SKM-1 treated with dmso at 0.1 percent for 144 hours (cell line): ENCODE data around the gene MSANTD2.

Experiments
- DNase-seq: peaks from one replicate; lab custom pipeline; 2025; ENCODE audit not compliant: unreplicated experiment; lab: John Stamatoyannopoulos, UW

Gene MSANTD2

DNA sequence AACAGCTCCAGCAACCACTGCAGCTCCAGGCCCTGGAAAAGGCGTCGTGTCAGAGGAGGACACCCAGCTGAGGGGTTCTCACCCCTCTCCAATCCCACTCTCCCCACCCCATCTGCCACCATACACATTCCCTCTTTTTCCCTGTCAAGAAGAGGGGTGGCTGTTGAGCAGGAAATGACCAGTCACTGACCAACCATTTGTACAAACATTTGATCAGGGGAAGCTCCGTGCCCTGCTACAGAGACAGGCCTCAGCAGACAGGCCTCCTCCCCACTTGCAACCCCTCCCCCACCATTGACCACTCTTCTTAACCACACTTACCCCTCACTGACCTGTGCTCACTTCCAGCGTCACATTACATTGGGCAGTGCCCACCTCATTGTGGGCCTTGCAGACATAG lies 45.9 kb downstream of the MSANTD2 start:
- DNase-seq, result no peak

DNA sequence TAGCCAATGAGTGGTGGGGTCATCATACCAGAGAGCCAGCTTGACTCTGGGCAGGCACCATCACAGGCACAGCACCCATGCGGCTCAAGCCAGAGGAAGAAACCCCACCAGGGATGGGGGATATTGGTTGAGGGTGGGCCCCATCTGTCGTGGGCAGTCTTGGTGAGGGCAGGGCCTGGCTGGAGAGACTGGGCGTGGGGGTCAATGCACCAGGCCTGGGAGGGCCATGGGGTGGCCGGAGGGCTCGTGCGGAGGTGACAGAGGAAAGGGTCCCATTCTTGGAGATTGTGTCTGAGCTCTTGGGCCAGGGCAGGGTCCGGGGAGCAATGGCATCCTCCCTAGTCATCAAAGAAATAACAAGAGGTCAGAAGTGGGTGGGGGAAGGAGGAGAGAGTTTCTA lies 46.6 kb downstream of the MSANTD2 start:
- no peak for DNase-seq

DNA sequence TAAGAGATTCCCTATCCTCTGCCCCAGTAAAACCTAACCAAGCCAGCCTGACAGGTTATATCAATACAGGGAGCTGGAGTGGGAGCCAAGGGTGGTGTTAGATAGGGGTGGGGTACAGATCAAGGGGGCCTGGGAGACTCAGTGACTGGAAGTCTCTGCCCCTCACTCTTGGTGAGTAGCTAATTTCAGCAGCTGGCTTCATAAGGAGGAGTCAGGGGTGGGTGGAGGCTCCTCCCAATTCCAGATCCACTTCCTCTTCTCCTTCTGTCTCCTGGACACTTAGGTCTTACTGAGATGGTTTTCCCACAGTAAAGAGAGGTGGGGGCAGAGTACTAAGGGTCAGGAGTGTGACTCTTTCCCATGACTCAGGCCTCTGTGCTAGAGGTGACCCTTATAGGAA lies 47.0 kb downstream of the MSANTD2 start:
- DNase-seq, result peak; percentile 38

DNA sequence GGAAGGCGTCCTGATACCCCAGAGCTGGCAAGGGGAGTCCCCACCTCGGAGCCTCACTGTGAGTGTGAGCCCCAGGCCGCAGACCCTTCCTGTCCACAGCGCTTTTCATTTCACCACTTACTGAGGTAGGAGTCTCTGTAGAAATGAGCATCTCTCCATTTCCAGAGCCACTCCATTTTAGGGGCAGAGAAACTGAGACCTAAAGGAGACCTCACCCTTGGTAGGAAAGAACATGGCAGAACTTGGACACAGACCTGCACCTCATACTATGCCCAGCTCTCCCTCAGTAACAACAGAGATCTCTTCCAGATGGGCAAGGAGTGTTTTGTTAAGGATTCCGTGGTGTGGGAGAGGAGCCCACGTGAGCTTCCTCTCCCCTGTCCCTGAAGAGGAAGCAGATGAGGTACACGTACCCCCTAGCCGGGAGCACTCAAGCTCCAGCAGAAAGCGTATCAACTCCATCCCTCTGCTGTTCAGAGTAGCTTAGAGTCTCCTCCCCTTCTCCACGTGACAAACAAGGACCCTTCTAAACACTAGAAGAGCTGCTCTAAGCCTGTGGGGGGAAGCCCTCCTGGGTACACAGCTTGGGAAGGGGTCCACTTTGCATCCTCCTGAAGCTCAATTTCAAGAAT lies 47.6 kb downstream of the MSANTD2 start:
- no peak for DNase-seq

DNA sequence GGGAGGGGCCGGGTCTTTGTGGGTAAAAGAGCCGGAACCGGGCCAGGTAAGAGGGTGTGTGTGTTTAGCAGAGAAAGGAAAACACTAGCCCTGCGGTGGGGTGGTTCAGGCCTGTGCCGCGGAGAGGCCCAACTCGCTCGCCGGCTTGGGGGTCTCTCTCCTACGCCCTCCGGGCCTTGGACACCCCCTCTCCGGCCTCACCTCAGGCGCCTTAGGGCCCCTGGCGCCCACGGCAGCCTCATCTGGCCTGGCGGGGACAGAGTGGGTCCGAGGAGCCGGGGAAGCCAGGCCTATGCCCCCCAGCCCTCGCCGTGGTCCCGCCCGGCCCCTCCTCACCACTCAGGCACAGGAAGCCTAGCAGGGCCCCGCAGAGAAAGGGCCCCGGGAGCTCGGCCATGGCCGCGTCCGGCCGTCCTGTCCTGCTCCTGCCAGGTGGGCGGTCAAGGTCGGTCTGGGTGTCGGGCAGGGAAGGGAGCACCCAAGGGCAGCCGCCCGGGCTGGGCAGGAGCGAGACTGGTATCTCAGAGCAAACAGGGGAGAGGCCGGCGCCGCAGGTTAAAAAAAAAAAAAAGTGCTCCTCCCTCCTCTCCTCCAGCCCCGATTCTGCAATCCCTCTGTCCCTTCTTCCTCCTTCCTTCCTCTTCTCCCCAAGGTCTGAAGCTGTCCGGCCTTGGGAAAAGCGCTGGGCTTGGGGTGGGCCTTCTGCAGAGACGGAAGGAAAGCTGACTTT lies 48.3 kb downstream of the MSANTD2 start, which contains the start of gene VSIG2:
Gene VSIG2 (minus strand): TSS at position 515 of the 730 bp plus-strand sequence. CDS start 118 bp downstream, at position 397.
- no peak for DNase-seq

DNA sequence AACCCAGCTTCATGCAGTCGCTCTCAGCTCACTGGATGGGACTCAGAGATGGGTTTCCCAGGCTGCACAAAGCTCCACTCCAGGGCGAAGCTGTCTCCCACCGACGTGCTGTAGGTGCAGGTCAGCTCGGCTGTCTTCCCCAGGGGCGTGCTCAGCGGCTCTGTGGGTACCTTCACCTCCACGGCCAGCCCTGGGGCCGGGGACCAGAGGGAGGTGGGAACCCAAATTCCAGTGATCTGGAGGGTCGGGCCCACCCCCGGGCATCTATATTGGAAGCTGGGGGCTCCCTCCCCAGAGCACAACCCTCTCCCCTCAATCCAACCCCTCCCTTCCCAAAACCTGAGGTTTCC lies 48.8 kb downstream of the MSANTD2 start:
- DNase-seq, result no peak

DNA sequence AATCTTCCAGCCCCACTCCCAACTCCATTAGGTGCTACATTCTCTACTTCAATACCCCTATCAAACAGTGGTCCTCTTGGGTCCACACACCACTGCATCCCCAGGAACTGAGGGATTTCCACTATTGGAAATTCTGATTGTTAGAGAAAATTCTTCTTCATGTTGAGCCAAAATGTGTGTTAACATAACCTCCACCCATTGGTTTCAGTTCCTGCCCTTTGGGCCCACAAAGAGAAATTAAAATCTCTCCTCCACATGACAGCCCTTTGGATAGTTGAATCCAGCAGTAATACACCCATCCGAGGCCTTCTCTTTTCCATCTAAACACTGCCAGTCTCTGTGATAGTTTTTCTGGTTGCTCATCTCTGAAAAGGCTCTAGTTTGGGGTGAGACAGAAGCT lies 50.3 kb downstream of the MSANTD2 start:
- DNase-seq, result no peak

DNA sequence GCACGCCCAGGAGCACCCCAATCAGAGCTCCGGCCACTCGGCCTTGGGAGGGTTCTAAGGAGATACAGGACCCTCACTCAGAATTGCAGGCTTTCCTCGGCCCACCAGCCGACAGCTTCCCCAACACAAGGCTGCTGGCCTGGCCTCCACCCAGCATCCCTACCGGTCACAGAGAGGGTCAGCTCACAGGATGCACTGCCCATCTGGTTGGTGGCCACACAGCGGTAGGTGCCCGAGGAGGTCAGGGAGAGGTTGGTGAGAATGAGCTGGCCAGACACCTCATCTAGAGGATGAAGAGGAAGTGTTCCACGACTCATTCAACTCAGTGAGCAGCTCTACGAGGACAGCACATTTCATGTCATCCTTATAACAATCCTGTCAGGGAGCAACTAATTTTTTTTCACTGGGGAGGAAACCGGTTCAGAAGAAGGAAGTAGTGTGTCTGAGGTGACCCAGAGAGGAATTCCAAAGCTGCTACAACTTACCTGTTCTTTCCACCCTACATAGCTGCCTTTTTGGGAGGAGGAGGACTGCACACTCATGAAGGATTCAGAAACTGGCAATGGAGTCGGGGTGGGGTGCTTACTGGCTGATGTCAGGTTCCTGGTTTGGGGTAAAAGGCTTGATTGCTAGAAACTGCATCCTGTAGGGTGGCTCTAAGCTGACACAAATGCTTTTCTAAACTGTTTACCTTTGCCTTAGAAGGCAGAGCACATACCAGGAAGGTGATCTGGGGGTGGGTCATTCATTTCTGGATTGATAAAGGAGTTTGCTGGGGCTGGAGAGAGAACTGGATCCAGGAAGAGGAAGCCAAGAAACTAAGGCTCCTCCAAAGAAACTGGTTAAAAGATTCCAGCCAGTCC lies 51.5 kb downstream of the MSANTD2 start:
- DNase-seq, result peak; percentile 26

DNA sequence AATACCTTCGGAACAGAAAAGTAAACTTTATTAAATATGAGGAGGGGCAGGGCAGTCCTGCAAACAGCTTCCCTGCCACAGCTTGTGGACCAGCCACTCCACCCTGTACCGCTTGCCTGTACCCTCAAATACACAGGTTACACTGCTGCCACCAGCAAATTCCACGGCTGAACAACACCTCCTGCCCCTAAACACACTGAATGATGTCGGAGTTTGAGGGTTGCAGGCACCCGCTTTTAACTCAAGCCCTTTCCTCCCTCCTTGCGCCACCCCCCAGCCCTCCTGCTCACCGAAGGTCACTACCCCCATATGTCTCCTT lies 52.1 kb downstream of the MSANTD2 start:
- no peak for DNase-seq

DNA sequence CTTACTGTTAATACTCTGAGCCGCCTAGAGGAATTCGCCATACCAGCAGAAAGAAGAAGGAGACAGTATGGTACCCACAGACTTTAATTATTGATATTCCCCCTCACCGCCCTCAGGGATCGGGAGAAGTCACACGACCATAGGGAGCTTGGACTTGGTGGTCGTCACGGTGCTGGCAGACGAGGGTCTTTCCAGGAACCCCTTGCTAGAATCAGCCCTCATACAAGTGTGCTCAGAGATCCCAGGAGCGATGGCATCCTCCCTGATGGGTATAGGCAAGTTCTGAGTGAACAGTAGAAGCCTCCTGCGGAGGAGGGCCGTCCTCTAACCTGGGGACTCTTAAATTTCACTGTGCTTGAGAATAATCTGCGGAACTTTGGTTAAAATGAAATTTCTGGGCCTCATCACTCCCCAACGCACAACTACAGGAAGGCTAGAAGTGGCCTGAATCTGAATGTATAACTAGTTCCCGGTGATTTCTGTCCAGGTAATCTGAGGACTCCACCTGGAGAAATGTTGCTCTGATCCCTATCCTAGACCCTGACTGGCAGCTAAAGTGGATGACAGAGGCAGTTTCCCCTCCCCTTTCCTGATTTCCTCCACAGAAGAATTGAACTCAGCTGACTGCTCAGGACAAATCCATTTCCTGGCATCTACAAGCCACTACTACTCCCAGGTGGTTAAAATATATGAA lies 52.7 kb downstream of the MSANTD2 start:
- no peak for DNase-seq

DNA sequence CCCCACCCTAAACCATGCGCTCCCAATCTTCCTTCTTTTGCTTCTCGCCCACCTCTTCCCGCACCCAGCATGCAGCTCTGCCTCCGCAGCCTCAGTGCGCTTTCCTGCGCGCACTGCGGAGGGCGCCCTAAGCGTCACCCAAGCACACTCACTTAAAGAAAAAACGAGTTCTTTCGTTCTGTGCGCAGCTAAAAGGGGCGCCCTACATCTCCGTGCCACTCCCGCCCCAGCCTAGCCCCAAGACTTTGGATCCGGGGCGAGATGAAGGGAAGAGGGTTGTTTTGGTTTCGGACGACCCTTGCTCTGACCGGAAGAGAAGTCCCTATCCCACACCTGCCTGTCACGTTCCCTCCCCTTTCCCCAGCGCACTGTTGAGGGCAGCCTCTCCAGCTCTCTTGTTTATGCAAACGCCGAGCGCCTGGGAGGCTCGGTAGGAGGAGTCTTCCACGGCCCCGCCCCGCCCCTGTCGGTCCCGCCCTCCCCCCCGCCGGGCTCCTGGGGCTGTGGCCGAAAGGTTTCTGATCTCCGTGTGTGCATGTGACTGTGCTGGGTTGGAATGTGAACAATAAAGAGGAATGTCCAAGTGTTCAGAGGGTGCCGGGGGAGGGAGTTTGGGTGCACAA lies 53.5 kb downstream of the MSANTD2 start:
- DNase-seq, result no peak

DNA sequence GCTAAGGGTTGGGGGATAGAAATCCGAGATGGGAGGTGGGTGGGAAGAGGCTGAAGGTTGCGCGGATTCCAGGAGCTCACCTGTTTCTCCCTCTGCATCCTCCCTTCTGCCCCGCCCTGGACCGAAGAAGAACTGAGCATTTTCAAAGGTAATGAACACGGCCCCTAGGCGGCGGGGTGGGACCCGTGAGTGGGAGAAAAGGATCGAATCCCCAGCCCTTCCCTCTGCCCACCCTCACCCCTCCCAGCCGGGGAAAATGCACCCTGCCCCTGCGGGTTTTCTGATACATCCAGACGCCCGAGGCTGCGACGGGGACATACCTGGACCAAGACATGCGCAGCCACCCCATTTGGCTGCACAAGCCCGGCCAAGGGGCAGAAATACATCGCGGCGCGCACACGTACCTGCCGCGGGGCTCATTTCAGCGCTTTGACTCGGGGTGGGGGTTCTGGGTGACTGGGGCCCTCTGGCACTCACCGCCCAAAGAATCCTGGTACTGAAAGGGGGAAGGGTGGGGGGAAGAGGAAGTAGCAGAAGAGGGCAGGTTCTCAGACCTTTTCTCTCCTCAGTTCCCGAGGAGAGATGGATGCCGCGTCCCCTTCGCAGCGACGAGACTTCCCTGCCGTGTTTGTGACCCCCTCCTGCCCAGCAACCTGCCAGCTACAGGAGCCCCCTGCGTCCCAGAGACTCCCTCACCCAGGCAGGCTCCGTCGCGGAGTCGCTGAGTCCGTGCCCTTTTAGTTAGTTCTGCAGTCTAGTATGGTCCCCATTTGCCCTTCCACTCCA lies 54.2 kb downstream of the MSANTD2 start:
- DNase-seq, result no peak

DNA sequence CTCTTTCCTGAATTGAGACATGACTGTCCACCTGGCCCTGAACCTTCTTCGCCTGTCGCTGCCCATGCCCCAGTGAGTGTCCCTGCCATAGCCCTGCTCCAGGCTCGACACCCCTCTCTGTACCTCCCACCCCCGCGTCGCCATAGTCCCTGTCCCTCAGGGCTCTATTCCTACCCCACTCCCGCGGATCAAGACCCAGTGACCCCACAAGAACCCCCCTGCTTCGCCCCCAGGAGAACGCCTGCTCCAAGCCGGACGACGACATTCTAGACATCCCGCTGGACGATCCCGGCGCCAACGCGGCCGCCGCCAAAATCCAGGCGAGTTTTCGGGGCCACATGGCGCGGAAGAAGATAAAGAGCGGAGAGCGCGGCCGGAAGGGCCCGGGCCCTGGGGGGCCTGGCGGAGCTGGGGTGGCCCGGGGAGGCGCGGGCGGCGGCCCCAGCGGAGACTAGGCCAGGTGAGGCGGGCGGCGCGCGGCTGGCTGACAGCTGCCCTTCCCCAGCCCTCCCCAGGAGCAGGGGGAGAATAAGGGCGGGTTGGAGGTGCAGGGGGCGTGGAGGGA lies 54.9 kb downstream of the MSANTD2 start:
- DNase-seq, result no peak

DNA sequence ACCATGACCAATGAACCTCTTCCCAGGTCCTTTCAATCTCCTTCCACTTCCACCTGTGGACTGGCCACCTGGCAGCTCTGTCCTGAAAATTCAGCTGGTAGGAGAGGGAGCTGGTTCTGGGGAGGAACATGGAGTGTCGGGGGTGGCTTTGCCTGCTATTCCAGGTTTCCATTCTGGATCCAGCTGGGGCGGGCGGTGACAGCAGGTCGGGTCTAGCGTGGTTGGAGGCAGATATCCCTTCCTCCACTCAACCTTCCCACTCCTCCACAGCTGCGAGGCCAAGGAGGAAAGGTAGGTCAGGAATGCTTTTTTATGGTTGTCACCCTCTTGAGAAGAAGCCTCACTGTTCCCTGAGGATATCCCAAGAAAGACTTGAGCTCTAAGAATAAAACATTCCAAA lies 57.2 kb downstream of the MSANTD2 start:
- no peak for DNase-seq

DNA sequence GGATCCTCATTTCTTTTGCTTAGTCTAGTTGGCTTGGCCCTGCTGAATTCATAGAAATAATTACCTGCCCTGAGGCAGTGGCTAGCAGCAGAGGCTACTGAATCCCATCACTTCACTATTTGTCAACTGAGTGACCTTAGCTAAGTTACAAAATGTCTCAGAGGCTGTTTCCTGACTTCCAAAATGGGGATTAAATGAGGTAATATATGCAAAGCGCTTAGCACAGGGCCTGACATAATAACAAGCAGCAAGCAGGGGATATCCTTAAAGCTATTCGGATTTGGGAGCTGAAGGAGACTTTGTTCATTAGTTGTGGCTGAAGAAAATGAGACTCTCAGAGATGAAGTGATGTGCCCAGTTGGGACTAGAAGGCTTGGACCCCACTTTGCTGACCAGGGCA lies 57.7 kb downstream of the MSANTD2 start:
- no peak for DNase-seq

DNA sequence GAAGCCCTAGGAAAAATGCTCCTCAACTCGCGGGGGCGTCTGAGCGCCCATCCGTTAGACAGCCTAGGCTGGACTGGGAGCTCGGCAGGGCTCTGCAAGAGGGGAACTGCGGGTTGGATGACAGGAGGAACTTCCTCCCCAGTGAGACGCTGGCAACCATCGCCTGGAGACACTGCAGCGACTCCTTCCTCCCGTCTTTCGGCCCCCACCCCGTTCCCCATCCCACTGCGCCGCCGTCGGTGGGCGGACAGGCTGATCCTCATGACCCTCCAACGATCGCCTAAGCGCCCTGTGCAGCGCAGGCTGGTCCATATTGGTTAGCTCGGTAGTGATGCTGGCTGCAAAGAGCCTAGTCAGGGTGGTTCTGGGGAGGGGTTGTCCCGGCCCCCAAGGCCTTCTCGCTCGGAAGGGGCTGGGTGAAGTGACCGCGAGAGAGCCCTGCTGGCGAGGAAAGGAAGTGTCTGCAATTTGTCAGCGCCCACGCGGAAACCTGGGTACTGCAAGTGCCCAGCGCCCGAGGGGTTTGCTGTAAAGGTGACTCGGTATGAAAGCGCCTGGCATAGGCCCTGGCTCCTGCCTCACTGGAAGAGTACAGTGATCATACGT lies 59.8 kb downstream of the MSANTD2 start:
- DNase-seq, result peak; percentile 80

DNA sequence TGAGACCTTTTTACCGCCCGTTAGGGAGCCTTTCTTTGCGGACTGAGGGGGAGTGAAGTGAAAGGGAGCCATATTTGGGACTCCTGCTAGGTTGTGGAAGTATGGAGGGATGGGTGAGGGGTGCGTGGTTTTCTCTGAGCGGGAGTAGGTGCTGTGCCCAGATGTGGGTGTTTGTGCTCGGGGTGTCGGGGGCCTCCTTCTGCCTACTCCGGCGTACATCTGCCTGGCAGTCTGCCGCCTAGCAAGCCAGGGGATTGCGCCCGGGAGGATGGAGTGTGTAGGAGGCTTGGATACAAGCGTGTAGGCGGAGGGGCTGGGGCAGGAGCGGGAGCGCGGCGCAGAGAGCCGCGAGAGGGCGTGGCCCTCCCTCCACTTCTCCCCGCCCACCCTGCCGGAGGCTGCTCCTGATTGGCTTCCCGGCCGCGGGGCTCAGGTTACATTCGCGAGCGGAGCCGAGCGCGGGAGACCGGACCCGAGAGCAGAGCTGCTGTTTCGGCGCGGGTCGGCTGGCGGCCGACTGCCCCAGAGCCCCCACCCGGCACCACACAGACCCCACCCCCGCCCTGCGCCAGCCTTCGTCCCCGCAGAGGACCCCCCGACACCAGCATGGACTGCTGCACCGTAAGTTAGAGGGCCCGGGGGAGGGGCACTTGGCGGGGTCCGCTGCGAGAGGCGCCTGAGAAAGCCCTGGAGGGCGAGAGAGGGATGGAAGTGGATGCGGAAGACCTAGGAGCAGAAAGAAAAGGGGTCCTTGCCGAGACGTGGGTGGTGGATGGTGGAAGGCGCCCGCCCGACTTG lies 60.5 kb downstream of the MSANTD2 start, which contains the start of gene NRGN:
Gene NRGN (plus strand): TSS at position 464 of the 798 bp plus-strand sequence. CDS start 143 bp downstream, at position 607.
- peak; percentile 89 for DNase-seq

DNA sequence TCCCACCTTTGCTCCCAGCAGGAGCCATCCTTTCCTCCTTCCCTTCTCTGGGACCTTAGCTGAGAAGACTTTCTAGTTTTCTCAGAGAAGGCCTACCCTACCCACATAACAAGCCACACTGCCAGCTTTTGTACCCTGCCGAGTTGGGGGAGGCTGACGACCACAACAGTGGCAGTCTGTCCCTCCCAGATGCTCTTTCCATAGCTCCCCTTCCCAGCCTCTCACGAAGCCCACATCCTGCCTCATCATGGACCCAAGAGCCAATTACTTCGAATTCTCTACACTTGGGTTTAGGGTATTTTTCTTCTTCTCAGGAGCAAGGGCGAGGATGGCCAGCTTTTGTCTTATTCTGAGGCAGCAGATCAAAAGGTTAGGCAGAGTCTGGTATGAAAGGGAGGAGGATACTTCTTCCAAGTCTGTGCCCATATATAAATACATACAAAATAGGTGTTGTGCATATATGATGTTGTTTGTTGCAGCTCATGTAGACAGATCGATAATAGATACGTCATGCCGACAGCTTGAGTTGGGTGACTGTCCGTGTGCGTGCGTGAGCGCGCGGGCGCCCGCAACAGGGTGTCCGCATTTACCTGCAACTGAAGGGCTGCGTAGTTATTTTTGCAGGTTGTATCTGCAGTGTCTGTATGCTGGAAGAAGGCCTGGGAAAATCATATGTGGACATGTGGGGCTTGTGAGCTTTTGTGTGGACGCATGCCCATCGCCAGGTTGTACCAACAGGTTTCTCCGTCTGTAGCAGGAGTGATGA lies 61.3 kb downstream of the MSANTD2 start:
- DNase-seq, result no peak
